K562 (cell line): Measurements from ENCODE around the gene BPNT1. TPM values are rescaled to one million over a fixed set of nuclear protein-coding genes. Genes with fewer than 3 reads are reported as not detected.

ENCODE experiments used
- ARID3B ChIP-seq: fragments of 250-450 bp; sonication (Bioruptor Pico); IDR thresholded peaks from 2 replicates; pipeline ENCODE4 v1.4.0; 2020; ENCODE audit warnings: borderline replicate concordance
- ATF6 ChIP-seq: sonication (generic); formaldehyde crosslinking; IDR thresholded peaks from 2 replicates; pipeline ENCODE4 v1.4.0; 2020; ENCODE audit warnings: mild to moderate bottlenecking, missing genetic modification reagents
- BRD9 ChIP-seq: fragments of 450-650 bp; IDR thresholded peaks from 2 replicates; pipeline ENCODE4 v1.6.1; 2018; ENCODE audit warnings: low read depth; ENCODE audit not compliant: partially characterized antibody
- CEBPG ChIP-seq, 3 experiments: fragments of 200-800 bp in 1 of 3; sonication (Bioruptor generic) in 1 of 3; sonication (generic) in 1 of 3; formaldehyde crosslinking in 1 of 3; IDR thresholded peaks in 2 of 3; conservative IDR thresholded peaks in 1 of 3; 2 replicates each; pipeline versions ENCODE4 v1.6.1 to v1.8.0; 2016 to 2022; ENCODE audit warnings: missing compliant biosample characterization in 2 of 3, missing genetic modification characterization in 2 of 3, mild to moderate bottlenecking in 1 of 3, missing genetic modification reagents in 1 of 3
- FOXA3 ChIP-seq, 2 experiments: fragments of 450-650 bp in 1 of 2; sonication (generic) in 1 of 2; formaldehyde crosslinking; IDR thresholded peaks in 1 of 2; conservative IDR thresholded peaks in 1 of 2; 2 replicates each; pipeline versions ENCODE4 v1.4.0 to v1.8.0; 2020 to 2022; ENCODE audit warnings: mild to moderate bottlenecking in 2 of 2, missing genetic modification reagents in 1 of 2
- GMEB1 ChIP-seq: fragments of 250-450 bp; sonication (Bioruptor Pico); IDR thresholded peaks from 2 replicates; pipeline ENCODE4 v1.4.0; 2020; ENCODE audit warnings: mild to moderate bottlenecking
- HBP1 ChIP-seq: fragments of 450-650 bp; formaldehyde crosslinking; IDR thresholded peaks from 2 replicates; pipeline ENCODE4 v1.4.0; 2022; ENCODE audit warnings: missing genetic modification characterization
- PATZ1 ChIP-seq: fragments of 250-450 bp; sonication (Bioruptor Pico); IDR thresholded peaks from 2 replicates; pipeline ENCODE4 v1.5.0; 2020; ENCODE audit warnings: mild to moderate bottlenecking, borderline replicate concordance
- PCBP1 ChIP-seq: fragments of 200-400 bp; formaldehyde crosslinking; IDR thresholded peaks from 2 replicates; pipeline ENCODE4 v1.6.1; 2018; ENCODE audit warnings: mild to moderate bottlenecking, low read depth, low read length; ENCODE audit not compliant: poor library complexity, severe bottlenecking
- STAT5A ChIP-seq: IDR thresholded peaks from 2 replicates; pipeline ENCODE4 v1.6.1; 2012; ENCODE audit warnings: low read length, inconsistent platforms, borderline replicate concordance
- TBL1XR1 ChIP-seq, 2 experiments: IDR thresholded peaks; 2 replicates each; pipeline ENCODE4 v1.6.1; 2012; ENCODE audit warnings: improper control_type of control experiment in 2 of 2, low read length in 2 of 2, mild to moderate bottlenecking in 1 of 2
- TOE1 ChIP-seq, 2 experiments: fragments of 450-650 bp in 1 of 2; sonication (generic) in 1 of 2; formaldehyde crosslinking in 1 of 2; IDR thresholded peaks; 2 replicates each; pipeline versions ENCODE4 v1.7.1 to v1.8.0; 2016 to 2022; ENCODE audit warnings: borderline replicate concordance in 2 of 2, mild to moderate bottlenecking in 2 of 2, antibody characterized with exemption in 1 of 2, inconsistent platforms in 1 of 2, low read depth in 1 of 2, missing genetic modification reagents in 1 of 2, moderate library complexity in 1 of 2
- ZNF124 ChIP-seq: sonication (generic); formaldehyde crosslinking; IDR thresholded peaks from 2 replicates; pipeline ENCODE4 v1.8.1; 2022; ENCODE audit warnings: missing genetic modification reagents
- ZNF134 ChIP-seq: fragments of 250-450 bp; sonication (Bioruptor Pico); conservative IDR thresholded peaks from 2 replicates; pipeline ENCODE4 v1.4.0; 2020
- ZNF174 ChIP-seq: fragments of 250-450 bp; sonication (Bioruptor Pico); IDR thresholded peaks from 2 replicates; pipeline ENCODE4 v1.4.0; 2020; ENCODE audit warnings: mild to moderate bottlenecking
- polyA plus RNA-seq, 8 experiments: library from polyadenylated mRNA; depleted of rRNA in 4 of 8; stranded (reverse) in 5 of 8; unstranded in 3 of 8; fragments of >200 nt; fragmentation: Nextera tagmentation in 2 of 8; fragmentation: Illumina TruSeq in 1 of 8; extraction: Ambion mirVana in 2 of 8; extraction: Trizol in 1 of 8; gene quantifications; 2 replicates each; pipeline versions ENCODE4 v1.2.1 to v1.2.3, GENCODE V29; 2011 to 2014; ENCODE audit warnings: inconsistent platforms in 1 of 8, missing spikeins in 1 of 8
- total RNA-seq, 7 experiments: library from RNA; depleted of rRNA in 6 of 7; stranded (reverse); fragments of >200 nt in 6 of 7; fragmentation: Illumina TruSeq in 2 of 7; extraction: Trizol in 2 of 7; gene quantifications; 2 replicates each; pipeline versions ENCODE4 v1.2.1 to v1.2.3, GENCODE V29; 2011 to 2021; ENCODE audit warnings: low replicate concordance in 1 of 7

BPNT1 gene
- total and polyA plus RNA-seq, 9 of the 15 experiments (the other 6 are each of a cell fraction or from before 2014, with no cell fraction given), result 30.2 to 73.8 (median 40.5) TPM

GRCh38 chr1:220089650-220090556 is at the start of gene BPNT1 (continued):
- TF ChIP-seq STAT5A (peak; percentile 57; the same call in 1 of the 2 replicates), ATF6 (no peak), FOXA3 (CRISPR knock-in tag; conservative IDR thresholded peaks at IDR 0.05 in 1 of 2, IDR thresholded peaks at IDR 0.05 in 1 of 2) (peak; percentile 46 to 74; a peak in 3 of 4 replicates), TOE1 (IDR thresholded peaks at IDR 0.05; ENCODE audit: borderline replicate concordance) (peak; percentile 92), TOE1 (CRISPR knock-in tag; IDR thresholded peaks at IDR 0.05; ENCODE audit: borderline replicate concordance, low read depth) (no peak), ZNF174 (no peak), GMEB1 (CRISPR knock-in tag) (peak; percentile 38), BRD9 (peak; percentile 75), ARID3B (CRISPR knock-in tag) (no peak), ZNF124 (no peak), PATZ1 (no peak), CEBPG (CRISPR knock-in tag; IDR thresholded peaks at IDR 0.05) (no peak; the same call in 1 of the 2 replicates), CEBPG (tag; conservative IDR thresholded peaks at IDR 0.05 in 1 of 2, IDR thresholded peaks at IDR 0.05 in 1 of 2) (no peak), TBL1XR1 (IDR thresholded peaks at IDR 0.05; ENCODE audit: low read length in 2 of 2) (no peak), ZNF134 (no peak), PCBP1 (no peak), HBP1 (CRISPR knock-in tag) (no peak)
